A549 (cell line): ENCODE results near the gene MADD. TPM values are rescaled to one million over a fixed set of nuclear protein-coding genes. Genes with fewer than 3 reads are reported as not detected.
A peak's percentile ranks its signal among the peaks of the same experiment; 100 is the strongest.

Source experiments
- ATAC-seq, 2 experiments: fragments of 200-7000 bp in 1 of 2; fragments of >200 bp in 1 of 2; cut with Nextera tagmentation in 1 of 2; cut with Tn5 transposase in 1 of 2; 3 replicates each; pipeline versions ENCODE4 v1.8.0 to v1.9.1; 2018 to 2020; ENCODE audit warnings: mild to moderate bottlenecking in 1 of 2, moderate library complexity in 1 of 2
- CTCF ChIA-PET: fragments of 300-600 bp; sonication (Branson Sonifier 250); formaldehyde crosslinking; extraction: SDS; loops from one replicate; lab custom pipeline; 2021; ENCODE audit warnings: antibody characterized with exemption, inconsistent platforms; lab: Yijun Ruan, JAX
- POLR2A ChIA-PET: fragments of 350-600 bp; formaldehyde crosslinking; extraction: SDS; loops from one replicate; lab custom pipeline; 2021; ENCODE audit warnings: antibody characterized with exemption, inconsistent platforms; lab: Yijun Ruan, JAX
- DNase-seq, 2 experiments: peaks; one replicate each; pipeline versions ENCODE4 v3.0.0 to v3.0.0-alpha.2; 2011 to 2016; ENCODE audit warnings: low read depth in 1 of 2, low spot score in 1 of 2
- FAIRE-seq: peaks from 2 replicates; lab custom pipeline; 2011; peaks lifted over from hg19 to GRCh38; lab: Jason Lieb, UNC
- H3K27ac ChIP-seq, 2 experiments: fragments of >200 bp; sonication (Bioruptor Twin); formaldehyde crosslinking; 3 replicates each; pipeline ENCODE4 v1.5.1; 2016 to 2017
- H3K4me1 ChIP-seq: fragments of >200 bp; sonication (Bioruptor Twin); formaldehyde crosslinking; 3 replicates; pipeline ENCODE4 v1.6.1; 2016
- H3K4me2 ChIP-seq: fragments of >200 bp; sonication (Bioruptor Twin); formaldehyde crosslinking; 3 replicates; pipeline ENCODE4 v1.6.1; 2016
- H3K4me3 ChIP-seq: fragments of >200 bp; sonication (Bioruptor Twin); formaldehyde crosslinking; 3 replicates; pipeline ENCODE4 v1.5.1; 2016
- H3K9me3 ChIP-seq: fragments of >200 bp; sonication (Bioruptor Twin); formaldehyde crosslinking; 3 replicates; pipeline ENCODE4 v1.6.1; 2016
- CEBPB ChIP-seq, 2 experiments: fragments of >200 bp in 1 of 2; sonication (Bioruptor Twin) in 1 of 2; formaldehyde crosslinking in 1 of 2; IDR thresholded peaks; 2 replicates each; pipeline ENCODE4 v1.6.1; 2012 to 2016
- EHF ChIP-seq: fragments of 250-450 bp; sonication (Bioruptor Pico); IDR thresholded peaks from 2 replicates; pipeline ENCODE4 v1.5.0; 2020; ENCODE audit warnings: mild to moderate bottlenecking
- EHMT2 ChIP-seq: fragments of 200-600 bp; sonication (generic); IDR thresholded peaks from 2 replicates; pipeline ENCODE4 v1.6.1; 2016; ENCODE audit warnings: antibody characterized with exemption, low read depth, mild to moderate bottlenecking, moderate library complexity
- EP300 ChIP-seq, 2 experiments: fragments of >200 bp; sonication (Bioruptor Twin); formaldehyde crosslinking; IDR thresholded peaks; 2 replicates in 1 of 2; 3 replicates in 1 of 2; pipeline ENCODE4 v1.6.1; 2016 to 2017
- ESRRA ChIP-seq: fragments of 150-350 bp; IDR thresholded peaks from 2 replicates; pipeline ENCODE4 v1.6.1; 2014; ENCODE audit warnings: mild to moderate bottlenecking, low read length, borderline replicate concordance
- FOSL2 ChIP-seq, 2 experiments: fragments of 450-650 bp in 1 of 2; fragments of >200 bp in 1 of 2; sonication (Bioruptor Twin) in 1 of 2; formaldehyde crosslinking; IDR thresholded peaks; 2 replicates each; pipeline versions ENCODE4 v1.5.0 to v1.6.1; 2016 to 2020; ENCODE audit warnings: mild to moderate bottlenecking in 1 of 2, moderate library complexity in 1 of 2
- GATA3 ChIP-seq: IDR thresholded peaks from 2 replicates; pipeline ENCODE4 v1.6.1; 2012; ENCODE audit warnings: borderline replicate concordance
- HDAC2 ChIP-seq: fragments of 200-600 bp; sonication (generic); IDR thresholded peaks from 2 replicates; pipeline ENCODE4 v1.6.1; 2016
- HEYL ChIP-seq: fragments of 250-450 bp; sonication (Bioruptor Pico); IDR thresholded peaks from 2 replicates; pipeline ENCODE4 v1.8.0; 2021; ENCODE audit warnings: mild to moderate bottlenecking, moderate library complexity
- JUN ChIP-seq, 2 experiments: fragments of >200 bp; sonication (Bioruptor Twin); formaldehyde crosslinking; IDR thresholded peaks; 2 replicates in 1 of 2; 3 replicates in 1 of 2; pipeline ENCODE4 v1.6.1; 2016 to 2017
- JUNB ChIP-seq: fragments of >200 bp; sonication (Bioruptor Twin); formaldehyde crosslinking; IDR thresholded peaks from 2 replicates; pipeline ENCODE4 v1.6.1; 2016
- KDM1A ChIP-seq: fragments of 200-600 bp; sonication (generic); IDR thresholded peaks from 2 replicates; pipeline ENCODE4 v1.6.1; 2016; ENCODE audit warnings: low read depth, mild to moderate bottlenecking
- KDM5A ChIP-seq: fragments of 200-600 bp; sonication (generic); IDR thresholded peaks from 2 replicates; pipeline ENCODE4 v1.6.1; 2016; ENCODE audit warnings: antibody characterized with exemption, mild to moderate bottlenecking
- MAFK ChIP-seq: fragments of 450-650 bp; IDR thresholded peaks from 2 replicates; pipeline ENCODE4 v1.6.1; 2014; ENCODE audit not compliant: partially characterized antibody
- MYC ChIP-seq: IDR thresholded peaks from 2 replicates; pipeline ENCODE4 v1.6.1; 2012; ENCODE audit warnings: mild to moderate bottlenecking, inconsistent platforms, low read length, improper control_type of control experiment, borderline replicate concordance
- NPAS2 ChIP-seq: fragments of 250-450 bp; sonication (Bioruptor Pico); IDR thresholded peaks from 2 replicates; pipeline ENCODE4 v1.8.0; 2022; ENCODE audit warnings: mild to moderate bottlenecking, moderate library complexity, borderline replicate concordance
- PHF8 ChIP-seq: fragments of 200-600 bp; sonication (generic); IDR thresholded peaks from 2 replicates; pipeline ENCODE4 v1.6.1; 2016; ENCODE audit warnings: low read depth, mild to moderate bottlenecking, antibody characterized with exemption, moderate library complexity, borderline replicate concordance
- POLR2A ChIP-seq: IDR thresholded peaks from 2 replicates; pipeline ENCODE4 v1.6.1; 2012; ENCODE audit warnings: mild to moderate bottlenecking, low read length
- RAD21 ChIP-seq, 2 experiments: fragments of >200 bp in 1 of 2; sonication (Bioruptor Twin) in 1 of 2; formaldehyde crosslinking in 1 of 2; IDR thresholded peaks in 1 of 2; conservative IDR thresholded peaks in 1 of 2; 2 replicates in 1 of 2; 3 replicates in 1 of 2; pipeline ENCODE4 v1.6.1; 2012 to 2018; ENCODE audit warnings: inconsistent platforms in 1 of 2
- RCOR1 ChIP-seq: fragments of 150-350 bp; IDR thresholded peaks from 2 replicates; pipeline ENCODE4 v1.6.1; 2014; ENCODE audit warnings: antibody characterized with exemption, low read length, low read depth
- RNF2 ChIP-seq: fragments of 200-600 bp; sonication (generic); IDR thresholded peaks from 2 replicates; pipeline ENCODE4 v1.6.1; 2016; ENCODE audit warnings: low read depth, mild to moderate bottlenecking, antibody characterized with exemption, moderate library complexity, borderline replicate concordance
- WGBS: methylation state at CpG from one replicate; pipeline ENCODE4 v1.1.6; 2017; ENCODE audit errors: missing lambda C conversion rate; 5-methylcytosine and 5-hydroxymethylcytosine counted together
- polyA plus RNA-seq, 4 experiments: library from polyadenylated mRNA; depleted of rRNA in 3 of 4; stranded (reverse); fragments of >200 nt; fragmentation: RNase III in 1 of 4; extraction: RNeasy Plus Mini Kit Qiagen cat#74134 plus additional on column Dnase treatment in 1 of 4; gene quantifications; 2 replicates in 3 of 4; 3 replicates in 1 of 4; pipeline ENCODE4 v1.2.3, GENCODE V29; 2011 to 2017
- TF ChIP-seq, protein P1 (sequence below): fragments of 250-450 bp; sonication (Bioruptor Pico); IDR thresholded peaks from 2 replicates; pipeline ENCODE4 v1.5.0; 2020; ENCODE audit warnings: low read depth, mild to moderate bottlenecking, moderate library complexity
- TF ChIP-seq, protein P2 (sequence below): fragments of 250-450 bp; sonication (Bioruptor Pico); IDR thresholded peaks from 2 replicates; pipeline ENCODE4 v1.5.0; 2021; ENCODE audit warnings: mild to moderate bottlenecking, moderate library complexity, borderline replicate concordance
- TF ChIP-seq, protein P3 (sequence below): fragments of >200 bp; sonication (Bioruptor Twin); formaldehyde crosslinking; IDR thresholded peaks from 3 replicates; pipeline ENCODE4 v1.5.1; 2016
- TF ChIP-seq, protein P4 (sequence below): IDR thresholded peaks from 2 replicates; pipeline ENCODE4 v1.6.1; 2012

Gene MADD
- polyA plus RNA-seq, 2 of the 4 experiments (the other 2 are of a cell fraction) = 16.7 to 25.2 TPM

DNA sequence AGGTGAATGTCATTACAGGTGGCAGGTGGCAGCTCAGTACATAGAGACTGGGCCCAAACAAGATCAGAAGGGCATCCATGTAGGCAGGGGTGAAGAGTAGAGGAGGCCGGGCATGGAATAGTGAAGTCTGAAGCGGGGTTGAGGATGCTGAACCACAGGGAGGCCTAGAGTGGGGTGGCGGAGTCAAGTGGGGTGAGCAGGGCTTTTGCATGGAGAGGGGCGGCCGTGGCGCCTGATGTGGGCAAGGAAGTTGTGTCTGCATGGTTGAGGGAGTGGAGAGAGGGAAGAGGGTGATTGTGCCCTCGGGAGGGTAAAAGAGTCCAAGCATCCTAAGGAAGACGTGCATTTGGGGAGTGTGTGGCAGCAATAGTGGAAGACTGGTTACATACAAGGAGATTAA, 40.8 kb upstream of the MADD start:
- POLR2A ChIA-PET = interaction anchor here (0.7 kb wide), 2 partner anchors 9 to 16 kb away, joined by 3 to 4 read pairs; no protein-coding TSS in a partner anchor
- Histone ChIP-seq H3K4me1 (peaks cover 20% of the 10 kb centered on the region), H3K27ac (no peak overlapping the region), H3K9me3 (no peaks in the 10 kb centered on the region), H3K4me3 (no peak overlapping the region), H3K4me2 (no peak overlapping the region)
- CTCF ChIA-PET = interaction anchor here (0.7 to 2.2 kb wide), 4 partner anchors 13 to 125 kb away, joined by 3 to 9 read pairs (median 4); no protein-coding TSS in a partner anchor
- no peak for TF ChIP-seq MAFK
- TF ChIP-seq MYC = no peak
- no peak for TF ChIP-seq KDM5A
- no peak for TF ChIP-seq PHF8
- TF ChIP-seq EHMT2 = no peak
- no peak for TF ChIP-seq POLR2A
- no peak for TF ChIP-seq GATA3
- FAIRE-seq (no peak), DNase-seq (no peak), ATAC-seq (no peak)
- 91% methylated on average over 8 of the region's 8 CpGs for WGBS

DNA sequence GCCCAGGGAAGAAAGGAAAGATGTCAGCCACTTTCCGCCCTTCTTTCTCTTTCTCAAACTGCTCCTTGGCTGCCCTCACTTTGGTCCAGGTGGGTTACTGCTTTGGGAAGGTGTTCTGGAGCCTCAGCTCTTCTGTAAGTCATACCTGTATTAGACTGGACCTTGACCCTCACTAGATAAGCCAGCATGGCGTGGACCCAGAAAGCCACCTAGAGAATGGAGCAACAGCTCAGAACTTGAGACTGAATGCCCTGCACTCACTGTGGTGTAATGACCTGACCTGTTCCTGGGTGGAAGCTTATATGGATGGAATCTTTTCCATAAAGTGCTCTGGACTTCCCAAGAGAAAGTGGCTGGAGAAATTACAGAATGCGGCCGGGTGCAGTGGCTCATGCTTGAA, 36.9 kb upstream of the MADD start:
- no peak for ATAC-seq
- WGBS = 97% methylated on average over 4 of the region's 4 CpGs
- no peak for FAIRE-seq

DNA sequence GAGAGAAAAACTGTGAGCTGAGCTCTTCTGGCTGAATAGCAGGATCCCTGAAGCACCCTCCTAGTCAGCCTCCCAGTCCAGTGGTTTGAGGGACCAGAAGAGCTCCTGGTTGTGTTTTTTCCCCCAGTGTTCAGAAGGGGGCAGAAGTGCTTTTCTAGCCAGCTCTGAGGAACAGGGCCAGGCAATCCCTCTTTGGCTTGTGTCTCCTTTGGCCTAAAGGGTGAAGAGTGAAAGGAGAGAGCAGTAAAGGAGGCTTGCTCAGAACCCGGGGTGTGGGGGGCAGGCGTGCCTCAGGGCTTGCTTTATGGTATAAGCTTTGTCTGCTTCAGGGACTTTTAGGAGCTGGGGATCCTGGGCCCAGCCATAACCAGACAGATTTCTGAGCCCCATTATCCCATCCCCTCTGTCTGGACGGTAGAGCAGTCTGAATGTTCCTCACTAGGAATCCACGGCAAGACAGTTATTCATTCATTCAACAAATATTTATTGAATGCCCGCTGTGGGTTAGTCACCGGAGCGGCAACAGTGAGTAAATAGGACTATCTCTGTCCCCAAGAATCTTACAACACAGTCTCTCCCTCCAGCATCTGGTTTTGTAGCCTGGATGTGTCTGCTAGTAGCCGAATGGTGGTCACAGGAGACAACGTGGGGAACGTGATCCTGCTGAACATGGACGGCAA, 35.8 kb upstream of the MADD start:
- ATAC-seq (peak; percentile 88 to 90), FAIRE-seq (no peak), DNase-seq (peak; percentile 67 to 90)
- ChIA-PET CTCF (interaction anchor here (0.5 to 8.8 kb wide), 24 partner anchors 10 to 169 kb away, joined by 3 to 101 read pairs (median 4); partner anchors contain the start of genes ACP2, ARFGAP2, DDB2 and NR1H3), POLR2A (interaction anchor here (0.5 to 3.6 kb wide), 11 partner anchors 8 to 425 kb away, joined by 3 to 50 read pairs (median 5); partner anchors contain the start of genes ACP2 and DDB2)
- Histone ChIP-seq H3K4me2 (peak overlapping the region; percentile 79), H3K9me3 (no peaks in the 10 kb centered on the region), H3K27ac (peak overlapping the region; percentile 79 to 89), H3K4me3 (peak overlapping the region; percentile 21), H3K4me1 (peaks cover 46% of the 10 kb centered on the region)
- 2% methylated on average over 11 of the region's 11 CpGs for WGBS
- TF ChIP-seq CEBPB (IDR thresholded peaks at IDR 0.05) (peak; percentile 35 to 86), JUN (IDR thresholded peaks at IDR 0.05) (peak; percentile 49 to 69; a peak in 3 of 5 replicates), RNF2 (no peak), RAD21 (conservative IDR thresholded peaks at IDR 0.05 in 1 of 2, IDR thresholded peaks at IDR 0.05 in 1 of 2) (peak; percentile 75 to 78), JUNB (peak; percentile 74; the same call in 1 of the 2 replicates), RCOR1 (no peak), HEYL (CRISPR knock-in tag) (no peak), ESRRA (no peak), FOSL2 (IDR thresholded peaks at IDR 0.05) (peak; percentile 76), FOSL2 (CRISPR knock-in tag; IDR thresholded peaks at IDR 0.05) (peak; percentile 94), MYC (0 out of 2 replicates have a peak, but pooled peaks have one; percentile 49), HDAC2 (no peak), EP300 (IDR thresholded peaks at IDR 0.05) (peak; percentile 25 to 58; a peak in 2 of 5 replicates)
- TF ChIP-seq, protein P1, sequence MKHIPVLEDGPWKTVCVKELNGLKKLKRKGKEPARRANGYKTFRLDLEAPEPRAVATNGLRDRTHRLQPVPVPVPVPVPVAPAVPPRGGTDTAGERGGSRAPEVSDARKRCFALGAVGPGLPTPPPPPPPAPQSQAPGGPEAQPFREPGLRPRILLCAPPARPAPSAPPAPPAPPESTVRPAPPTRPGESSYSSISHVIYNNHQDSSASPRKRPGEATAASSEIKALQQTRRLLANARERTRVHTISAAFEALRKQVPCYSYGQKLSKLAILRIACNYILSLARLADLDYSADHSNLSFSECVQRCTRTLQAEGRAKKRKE (CRISPR knock-in tag) = 0 out of 2 replicates have a peak, but pooled peaks have one; percentile 14
- TF ChIP-seq, protein P2, sequence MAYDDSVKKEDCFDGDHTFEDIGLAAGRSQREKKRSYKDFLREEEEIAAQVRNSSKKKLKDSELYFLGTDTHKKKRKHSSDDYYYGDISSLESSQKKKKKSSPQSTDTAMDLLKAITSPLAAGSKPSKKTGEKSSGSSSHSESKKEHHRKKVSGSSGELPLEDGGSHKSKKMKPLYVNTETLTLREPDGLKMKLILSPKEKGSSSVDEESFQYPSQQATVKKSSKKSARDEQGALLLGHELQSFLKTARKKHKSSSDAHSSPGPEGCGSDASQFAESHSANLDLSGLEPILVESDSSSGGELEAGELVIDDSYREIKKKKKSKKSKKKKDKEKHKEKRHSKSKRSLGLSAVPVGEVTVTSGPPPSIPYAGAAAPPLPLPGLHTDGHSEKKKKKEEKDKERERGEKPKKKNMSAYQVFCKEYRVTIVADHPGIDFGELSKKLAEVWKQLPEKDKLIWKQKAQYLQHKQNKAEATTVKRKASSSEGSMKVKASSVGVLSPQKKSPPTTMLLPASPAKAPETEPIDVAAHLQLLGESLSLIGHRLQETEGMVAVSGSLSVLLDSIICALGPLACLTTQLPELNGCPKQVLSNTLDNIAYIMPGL (CRISPR knock-in tag) = no peak
- TF ChIP-seq, protein P3, sequence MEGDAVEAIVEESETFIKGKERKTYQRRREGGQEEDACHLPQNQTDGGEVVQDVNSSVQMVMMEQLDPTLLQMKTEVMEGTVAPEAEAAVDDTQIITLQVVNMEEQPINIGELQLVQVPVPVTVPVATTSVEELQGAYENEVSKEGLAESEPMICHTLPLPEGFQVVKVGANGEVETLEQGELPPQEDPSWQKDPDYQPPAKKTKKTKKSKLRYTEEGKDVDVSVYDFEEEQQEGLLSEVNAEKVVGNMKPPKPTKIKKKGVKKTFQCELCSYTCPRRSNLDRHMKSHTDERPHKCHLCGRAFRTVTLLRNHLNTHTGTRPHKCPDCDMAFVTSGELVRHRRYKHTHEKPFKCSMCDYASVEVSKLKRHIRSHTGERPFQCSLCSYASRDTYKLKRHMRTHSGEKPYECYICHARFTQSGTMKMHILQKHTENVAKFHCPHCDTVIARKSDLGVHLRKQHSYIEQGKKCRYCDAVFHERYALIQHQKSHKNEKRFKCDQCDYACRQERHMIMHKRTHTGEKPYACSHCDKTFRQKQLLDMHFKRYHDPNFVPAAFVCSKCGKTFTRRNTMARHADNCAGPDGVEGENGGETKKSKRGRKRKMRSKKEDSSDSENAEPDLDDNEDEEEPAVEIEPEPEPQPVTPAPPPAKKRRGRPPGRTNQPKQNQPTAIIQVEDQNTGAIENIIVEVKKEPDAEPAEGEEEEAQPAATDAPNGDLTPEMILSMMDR = peak; percentile 67
- TF ChIP-seq, protein P4, sequence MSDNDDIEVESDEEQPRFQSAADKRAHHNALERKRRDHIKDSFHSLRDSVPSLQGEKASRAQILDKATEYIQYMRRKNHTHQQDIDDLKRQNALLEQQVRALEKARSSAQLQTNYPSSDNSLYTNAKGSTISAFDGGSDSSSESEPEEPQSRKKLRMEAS = peak; percentile 69

More for the DNA sequence above, 36.9 kb upstream of the MADD start:
- DNase-seq = no peak
- no peak for TF ChIP-seq JUN (IDR thresholded peaks at IDR 0.05)
- no peak for TF ChIP-seq EHF (CRISPR knock-in tag)
- TF ChIP-seq, protein P1 (CRISPR knock-in tag) = no peak
- no peak for TF ChIP-seq NPAS2 (CRISPR knock-in tag)
- TF ChIP-seq KDM1A = no peak
- Histone ChIP-seq H3K4me2 (peak overlapping the region; percentile 79), H3K9me3 (no peaks in the 10 kb centered on the region), H3K4me3 (no peak overlapping the region), H3K27ac (peak overlapping the region; percentile 79 to 89), H3K4me1 (peaks cover 46% of the 10 kb centered on the region)
- ChIA-PET POLR2A (interaction anchor here (0.7 to 3.6 kb wide), 6 partner anchors 9 to 26 kb away, joined by 3 to 50 read pairs (median 4); partner anchors contain the start of genes ACP2 and DDB2), CTCF (interaction anchor here (1.0 to 8.8 kb wide), 12 partner anchors 11 to 170 kb away, joined by 3 to 101 read pairs (median 28); partner anchors contain the start of genes ACP2, ARFGAP2, DDB2 and NR1H3)
